Natural killer cell (primary cell): ENCODE data around the gene OSBPL1A. TPM values are rescaled to one million over a fixed set of nuclear protein-coding genes. Genes with fewer than 3 reads are reported as not detected.

ENCODE experiments used
- ATAC-seq, 3 donors: fragments of 150-1000 bp in 2 of 3; fragments of 200-7000 bp in 1 of 3; cut with Tn5 transposase; 1 replicate in 1 of 3; 2 replicates in 2 of 3; pipeline ENCODE4 v1.10.0; 2021; ENCODE audit warnings: mild to moderate bottlenecking in 2 of 3, moderate library complexity in 2 of 3
- DNase-seq, 2 donors: peaks; one replicate each; pipeline versions ENCODE4 v3.0.0 to v3.0.0-alpha.2; 2013 to 2021; ENCODE audit warnings: mixed read lengths in 1 of 2
- H3K27ac ChIP-seq: one replicate; pipeline ENCODE4 v1.5.1; 2013; ENCODE audit warnings: mild to moderate bottlenecking, low read length
- H3K27me3 ChIP-seq: one replicate; pipeline ENCODE4 v1.6.1; 2013; ENCODE audit warnings: low read length; ENCODE audit not compliant: control insufficient read depth, insufficient read depth
- H3K36me3 ChIP-seq: one replicate; pipeline ENCODE4 v1.6.1; 2013; ENCODE audit warnings: low read length; ENCODE audit not compliant: control insufficient read depth, insufficient read depth
- H3K4me1 ChIP-seq: one replicate; pipeline ENCODE4 v1.6.1; 2013; ENCODE audit warnings: low read length; ENCODE audit not compliant: control insufficient read depth, insufficient read depth
- H3K4me3 ChIP-seq: one replicate; pipeline ENCODE4 v1.5.1; 2013; ENCODE audit warnings: low read length
- H3K9me3 ChIP-seq: one replicate; pipeline ENCODE4 v1.6.1; 2013; ENCODE audit warnings: low read length; ENCODE audit not compliant: control insufficient read depth, insufficient read depth
- H3K27ac Mint-ChIP-seq, 2 donors: one replicate each; pipeline ENCODE4 v1.8.0; 2022; ENCODE audit warnings: mild to moderate bottlenecking in 2 of 2, mixed read lengths in 2 of 2, moderate library complexity in 1 of 2
- H3K27me3 Mint-ChIP-seq, 2 donors: one replicate each; pipeline ENCODE4 v1.8.0; 2022; ENCODE audit warnings: low read depth in 2 of 2, mixed read lengths in 2 of 2
- H3K36me3 Mint-ChIP-seq: one replicate; pipeline ENCODE4 v1.8.0; 2022; ENCODE audit warnings: mixed read lengths
- H3K4me1 Mint-ChIP-seq, 2 donors: one replicate each; pipeline ENCODE4 v1.8.0; 2022; ENCODE audit warnings: mixed read lengths in 2 of 2
- H3K4me3 Mint-ChIP-seq: one replicate; pipeline ENCODE4 v1.8.0; 2022; ENCODE audit warnings: mild to moderate bottlenecking, moderate library complexity, mixed read lengths
- H3K9me3 Mint-ChIP-seq, 2 donors: one replicate each; pipeline ENCODE4 v1.8.0; 2022; ENCODE audit warnings: mixed read lengths in 2 of 2
- CTCF ChIP-seq: fragments of 200-600 bp; IDR thresholded peaks from one replicate; pipeline ENCODE4 v1.8.0; 2022; ENCODE audit warnings: antibody characterized with exemption
- WGBS: methylation state at CpG from one replicate; pipeline ENCODE4 v1.1.7; 2013; ENCODE audit warnings: missing lambda C conversion rate; ENCODE audit not compliant: insufficient coverage; 5-methylcytosine and 5-hydroxymethylcytosine counted together
- intact Hi-C: fragments of 100-400 bp; cut with micrococcal nuclease; formaldehyde crosslinking; loops from one replicate; pipeline ENCODE4 v1.14.2; 2022
- total RNA-seq, 4 donors: library from RNA; stranded (reverse); fragments of 120-200 nt in 1 of 4; gene quantifications; one replicate each; pipeline versions ENCODE4 v1.2.3 to v1.2.4, GENCODE V29; 2013 to 2022

OSBPL1A gene
- total RNA-seq, 3 donors from 2014 or later (not counting 1 experiment from before 2014, with no cell fraction given) = 1.2 to 32.5 (median 1.5) TPM

GRCh38 chr18:24400587-24400986 is 3.0 kb upstream of the OSBPL1A start:
- H3K4me1 ChIP-seq = peaks cover 4% of the 10 kb centered on the region
- no peak for ATAC-seq
- WGBS = 70% methylated on average over 1 of the region's 2 CpGs
- H3K27ac Mint-ChIP-seq = no peak overlapping the region
- TF ChIP-seq CTCF = no peak
- no peak overlapping the region for H3K27ac ChIP-seq
- intact Hi-C loops = no loop called here
- no peak overlapping the region for H3K4me3 ChIP-seq
- H3K27me3 ChIP-seq = peaks cover 8% of the 10 kb centered on the region
- no peaks in the 10 kb centered on the region for H3K36me3 ChIP-seq
- peaks cover 5 to 9% of the 10 kb centered on the region in 2 donors for H3K4me1 Mint-ChIP-seq
- peaks cover 13 to 22% of the 10 kb centered on the region in 2 donors for H3K27me3 Mint-ChIP-seq
- no peaks in the 10 kb centered on the region for H3K9me3 ChIP-seq
- no peak for DNase-seq
- no peaks in the 10 kb centered on the region for H3K9me3 Mint-ChIP-seq
- H3K36me3 Mint-ChIP-seq = no peaks in the 10 kb centered on the region
- H3K4me3 Mint-ChIP-seq = no peak overlapping the region

GRCh38 chr18:24398540-24398939 is 916 bp upstream of the OSBPL1A start:
- no peaks in the 10 kb centered on the region for H3K9me3 Mint-ChIP-seq
- intact Hi-C loops = no loop called here
- peak overlapping the region; percentile 81 for H3K4me3 Mint-ChIP-seq
- H3K27me3 Mint-ChIP-seq = peaks cover 8 to 10% of the 10 kb centered on the region in 2 donors
- H3K27ac Mint-ChIP-seq = no peak overlapping the region
- ATAC-seq (no peak), DNase-seq (no peak)
- no peak for TF ChIP-seq CTCF
- Histone ChIP-seq H3K36me3 (no peaks in the 10 kb centered on the region), H3K27ac (no peak overlapping the region), H3K4me1 (peaks cover 4% of the 10 kb centered on the region), H3K9me3 (no peaks in the 10 kb centered on the region), H3K4me3 (no peak overlapping the region), H3K27me3 (peaks cover 8% of the 10 kb centered on the region)
- peaks cover 5 to 9% of the 10 kb centered on the region in 2 donors for H3K4me1 Mint-ChIP-seq
- 94% methylated on average over 15 of the region's 15 CpGs for WGBS
- H3K36me3 Mint-ChIP-seq = no peaks in the 10 kb centered on the region

GRCh38 chr18:24397131-24397693 is 412 bp downstream of the OSBPL1A start:
- intact Hi-C loops = no loop called here
- peaks cover 5 to 9% of the 10 kb centered on the region in 2 donors for H3K4me1 Mint-ChIP-seq
- Histone ChIP-seq H3K27me3 (peaks cover 8% of the 10 kb centered on the region), H3K27ac (no peak overlapping the region), H3K4me3 (peak overlapping the region; percentile 46), H3K9me3 (no peaks in the 10 kb centered on the region), H3K36me3 (no peaks in the 10 kb centered on the region), H3K4me1 (peaks cover 4% of the 10 kb centered on the region)
- peak in 1 of 2 donors; percentile 57 for DNase-seq
- TF ChIP-seq CTCF = no peak
- H3K27ac Mint-ChIP-seq = no peak overlapping the region
- WGBS = under 1% methylated on average over 50 of the region's 50 CpGs
- peaks cover 6% of the 10 kb centered on the region in 2 donors for H3K27me3 Mint-ChIP-seq
- no peaks in the 10 kb centered on the region for H3K36me3 Mint-ChIP-seq
- H3K4me3 Mint-ChIP-seq = peak overlapping the region; percentile 80
- no peaks in the 10 kb centered on the region for H3K9me3 Mint-ChIP-seq
- peak; percentile 34 to 46 (median 44) for ATAC-seq
